Large intestine (tissue), 3 donors: ENCODE results near the gene RNF5. TPM values are rescaled to one million over a fixed set of nuclear protein-coding genes. Genes with fewer than 3 reads are reported as not detected.
"Not testable (repeated sequence)": the region's sequence is repeated elsewhere in the genome, so short reads cannot be mapped to it uniquely, and the experiment has no call there.

Source experiments
- DNase-seq, 2 donors: peaks; one replicate each; pipeline versions ENCODE4 v3.0.0 to v3.0.0-alpha.2; 2013
- H3K27ac ChIP-seq: one replicate; pipeline ENCODE4 v1.5.1; 2013; ENCODE audit warnings: low read length
- H3K27me3 ChIP-seq: 2 replicates; pipeline ENCODE4 v1.6.1; 2013; ENCODE audit warnings: low read length; ENCODE audit not compliant: control insufficient read depth, insufficient read depth
- H3K36me3 ChIP-seq: 2 replicates; pipeline ENCODE4 v1.6.1; 2013; ENCODE audit warnings: low read length; ENCODE audit not compliant: control insufficient read depth, insufficient read depth
- H3K4me1 ChIP-seq: one replicate; pipeline ENCODE4 v1.6.1; 2013; ENCODE audit warnings: low read length; ENCODE audit not compliant: control insufficient read depth, insufficient read depth
- H3K4me3 ChIP-seq: one replicate; pipeline ENCODE4 v1.5.1; 2013; ENCODE audit warnings: low read length
- H3K9me3 ChIP-seq: one replicate; pipeline ENCODE4 v1.6.1; 2013; ENCODE audit warnings: mild to moderate bottlenecking, low read depth, low read length, moderate library complexity; ENCODE audit not compliant: control insufficient read depth
- WGBS: methylation state at CpG from one replicate; pipeline ENCODE4 v1.1.5; 2013; ENCODE audit warnings: low lambda C conversion rate; ENCODE audit not compliant: insufficient coverage; 5-methylcytosine and 5-hydroxymethylcytosine counted together
- polyA plus RNA-seq: library from polyadenylated mRNA; unstranded; fragments of 120-200 nt; gene quantifications from one replicate; pipeline ENCODE4 v1.2.1, GENCODE V29; 2013

RNF5 gene
- polyA plus RNA-seq, 1 donor = 85.7 TPM

- no peak overlapping the region for H3K27ac ChIP-seq
- peak in 1 of 2 donors; percentile 1 for DNase-seq
- peaks cover 6% of the 10 kb centered on the region for H3K4me1 ChIP-seq
- peaks cover 66% of the 10 kb centered on the region for H3K36me3 ChIP-seq
- no CpG with 5 or more reads among the region's 15 CpGs for WGBS
- H3K27me3 ChIP-seq = no peaks in the 10 kb centered on the region
- H3K4me3 ChIP-seq = no peak overlapping the region
- no peaks in the 10 kb centered on the region for H3K9me3 ChIP-seq
Observed at GRCh38 chr6:32183483-32184083, 5.4 kb downstream of the RNF5 start.

- H3K36me3 ChIP-seq = peaks cover 66% of the 10 kb centered on the region
- H3K27me3 ChIP-seq = no peaks in the 10 kb centered on the region
- peak in 1 of 2 donors; percentile 3 for DNase-seq
- no peak within 1 kb of the TSS for H3K27ac ChIP-seq
- no peak within 1 kb of the TSS for H3K4me3 ChIP-seq
- no CpG with 5 or more reads among the region's 6 CpGs for WGBS
- peaks cover 6% of the 10 kb centered on the region for H3K4me1 ChIP-seq
- H3K9me3 ChIP-seq = no peaks in the 10 kb centered on the region
Observed at GRCh38 chr6:32184084-32184640, 6.0 kb downstream of the RNF5 start, which contains the start of gene AGER. Gene AGER (minus strand): TSS chr6:32184253. CDS start chr6:32184222, 31 bp downstream.

GRCh38 chr6:32185681-32186131 lies 7.5 kb downstream of the RNF5 start:
- WGBS = 50% methylated on average over 2 of the region's 11 CpGs
- DNase-seq = peak; percentile 66 to 72
- H3K27me3 ChIP-seq, H3K4me1 ChIP-seq, H3K9me3 ChIP-seq, H3K4me3 ChIP-seq: not testable (repeated sequence)
- H3K36me3 ChIP-seq = peaks cover 59% of the 10 kb centered on the region
- peak overlapping the region; percentile 45 for H3K27ac ChIP-seq

- peaks cover 53% of the 10 kb centered on the region for H3K36me3 ChIP-seq
- peak overlapping the region; percentile 45 for H3K27ac ChIP-seq
- not testable (repeated sequence) for H3K4me3 ChIP-seq, H3K27me3 ChIP-seq, H3K9me3 ChIP-seq
- peaks cover 11% of the 10 kb centered on the region for H3K4me1 ChIP-seq
- peak in 1 of 2 donors; percentile 2 for DNase-seq
- 100% methylated on average over 1 of the region's 10 CpGs for WGBS
Observed at GRCh38 chr6:32186151-32186840, 8.1 kb downstream of the RNF5 start.

GRCh38 chr6:32187009-32187709 lies 9.0 kb downstream of the RNF5 start:
- Histone ChIP-seq H3K27me3 (no peaks in the 10 kb centered on the region), H3K9me3 (no peaks in the 10 kb centered on the region), H3K4me3 (no peak overlapping the region), H3K27ac (no peak overlapping the region), H3K4me1 (peaks cover 20% of the 10 kb centered on the region), H3K36me3 (peaks cover 47% of the 10 kb centered on the region)
- 90% methylated on average over 2 of the region's 12 CpGs for whole genome bisulfite sequencing
- peak in 1 of 2 donors; percentile 1 for DNase-seq

- H3K27me3 ChIP-seq, DNase-seq, H3K9me3 ChIP-seq: not testable (repeated sequence)
- Histone ChIP-seq H3K4me1 (peaks cover 25% of the 10 kb centered on the region), H3K36me3 (peaks cover 40% of the 10 kb centered on the region), H3K27ac (peak overlapping the region; percentile 99), H3K4me3 (peak overlapping the region; percentile 88)
- WGBS = no CpG with 5 or more reads among the region's 18 CpGs
Observed at GRCh38 chr6:32187725-32188380, 9.6 kb downstream of the RNF5 start.

GRCh38 chr6:32188381-32189068 lies 10.3 kb downstream of the RNF5 start:
- Histone ChIP-seq H3K9me3 (no peaks in the 10 kb centered on the region), H3K27me3 (no peaks in the 10 kb centered on the region), H3K36me3 (peaks cover 34% of the 10 kb centered on the region), H3K4me3 (peak overlapping the region; percentile 88), H3K27ac (peak overlapping the region; percentile 99), H3K4me1 (peaks cover 29% of the 10 kb centered on the region)
- WGBS = no CpG with 5 or more reads among the region's 13 CpGs
- DNase-seq = peak in 1 of 2 donors; percentile 57

GRCh38 chr6:32189069-32189741 lies 11.0 kb downstream of the RNF5 start:
- WGBS = 0% methylated on average over 1 of the region's 10 CpGs
- Histone ChIP-seq H3K27me3 (no peaks in the 10 kb centered on the region), H3K9me3 (no peaks in the 10 kb centered on the region), H3K36me3 (peaks cover 27% of the 10 kb centered on the region), H3K4me1 (peaks cover 30% of the 10 kb centered on the region), H3K4me3 (peak overlapping the region; percentile 88), H3K27ac (peak overlapping the region; percentile 99)
- DNase-seq = no peak

GRCh38 chr6:32189742-32190053 lies 11.5 kb downstream of the RNF5 start:
- Histone ChIP-seq H3K27ac (peak overlapping the region; percentile 99), H3K4me3 (peak overlapping the region; percentile 88), H3K36me3 (peaks cover 25% of the 10 kb centered on the region), H3K9me3 (no peaks in the 10 kb centered on the region), H3K4me1 (peaks cover 32% of the 10 kb centered on the region), H3K27me3 (no peaks in the 10 kb centered on the region)
- no peak for DNase-seq
- no CpG with 5 or more reads among the region's 23 CpGs for WGBS
